Tibial artery (tissue), 4 donors: ENCODE measurements around the gene PTGIS.

Source experiments
- DNase-seq, 2 donors: peaks; one replicate each; pipeline ENCODE4 v3.0.0-alpha.2; 2019
- H3K27ac ChIP-seq, 2 donors: fragments of 200-600 bp; sonication (generic) in 1 of 2; 1 replicate in 1 of 2; 2 replicates in 1 of 2; pipeline ENCODE4 v1.5.1; 2018 to 2019; ENCODE audit warnings: mild to moderate bottlenecking in 1 of 2
- H3K27me3 ChIP-seq, 2 donors: fragments of 200-600 bp; sonication (generic) in 1 of 2; one replicate each; pipeline versions ENCODE4 v1.5.1 to v1.6.0; 2016 to 2019
- H3K36me3 ChIP-seq, 3 donors: fragments of 200-600 bp; sonication (generic) in 2 of 3; one replicate each; pipeline ENCODE4 v1.5.1; 2016 to 2019; ENCODE audit warnings: mild to moderate bottlenecking in 2 of 3
- H3K4me1 ChIP-seq, 4 donors: fragments of 200-600 bp; sonication (generic) in 2 of 4; 1 replicate in 3 of 4; 2 replicates in 1 of 4; pipeline ENCODE4 v1.5.1; 2016 to 2019
- H3K4me3 ChIP-seq, 2 donors: fragments of 200-600 bp; sonication (generic) in 1 of 2; 1 replicate in 1 of 2; 2 replicates in 1 of 2; pipeline ENCODE4 v1.5.1; 2018 to 2019; ENCODE audit warnings: mild to moderate bottlenecking in 2 of 2
- H3K9me3 ChIP-seq, 3 donors: fragments of 200-600 bp; sonication (generic) in 1 of 3; one replicate each; pipeline ENCODE4 v1.5.1; 2016 to 2019
- intact Hi-C: fragments of 100-400 bp; cut with DNase I; formaldehyde crosslinking; loops from one replicate; pipeline ENCODE4 v1.15.0; 2023; ENCODE audit warnings: low total_unique reads
- TF ChIP-seq, protein P1 (sequence below), 2 experiments: fragments of 200-600 bp in 1 of 2; fragments of 450-650 bp in 1 of 2; IDR thresholded peaks; one replicate each; pipeline ENCODE4 v1.5.1; 2017 to 2019; ENCODE audit warnings: antibody characterized with exemption in 2 of 2, mild to moderate bottlenecking in 1 of 2, moderate library complexity in 1 of 2

The PTGIS gene

DNA sequence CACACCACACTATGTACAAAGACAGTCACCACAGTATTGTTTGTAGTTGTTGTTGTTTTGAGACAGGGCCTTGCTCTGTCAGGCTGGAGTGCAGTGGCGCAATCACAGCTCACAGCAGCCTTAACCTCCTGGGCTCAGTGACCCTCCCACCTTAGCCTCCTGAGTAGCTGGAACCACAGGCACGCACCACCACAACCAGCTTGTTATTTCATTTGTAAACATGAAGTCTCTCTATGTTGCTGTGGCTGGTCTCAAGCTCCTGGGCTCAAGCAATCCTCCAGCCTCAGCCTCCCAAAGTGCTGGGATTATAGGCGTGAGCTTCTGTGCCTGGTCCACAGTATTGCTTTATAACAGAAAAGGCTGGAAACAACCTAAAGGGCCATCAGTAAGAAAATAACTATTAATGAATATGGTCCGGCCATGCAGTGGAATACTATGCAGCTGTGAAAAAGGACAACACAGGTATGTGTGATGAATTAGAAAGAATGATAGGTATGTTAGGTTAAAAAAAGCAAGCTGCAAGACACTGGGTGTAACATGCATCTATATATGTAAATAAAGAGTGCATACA lies 30.0 kb upstream of the PTGIS start:
- Histone ChIP-seq H3K4me1 (peaks cover 5 to 40% (median 17%) of the 10 kb centered on the region in 4 donors), H3K27me3 (no peaks in the 10 kb centered on the region), H3K27ac (no peak overlapping the region), H3K36me3 (no peaks in the 10 kb centered on the region), H3K4me3 (no peak overlapping the region), H3K9me3 (no peaks in the 10 kb centered on the region)
- intact Hi-C loops, result no loop called here
- DNase-seq, result no peak
- TF ChIP-seq, protein P1, sequence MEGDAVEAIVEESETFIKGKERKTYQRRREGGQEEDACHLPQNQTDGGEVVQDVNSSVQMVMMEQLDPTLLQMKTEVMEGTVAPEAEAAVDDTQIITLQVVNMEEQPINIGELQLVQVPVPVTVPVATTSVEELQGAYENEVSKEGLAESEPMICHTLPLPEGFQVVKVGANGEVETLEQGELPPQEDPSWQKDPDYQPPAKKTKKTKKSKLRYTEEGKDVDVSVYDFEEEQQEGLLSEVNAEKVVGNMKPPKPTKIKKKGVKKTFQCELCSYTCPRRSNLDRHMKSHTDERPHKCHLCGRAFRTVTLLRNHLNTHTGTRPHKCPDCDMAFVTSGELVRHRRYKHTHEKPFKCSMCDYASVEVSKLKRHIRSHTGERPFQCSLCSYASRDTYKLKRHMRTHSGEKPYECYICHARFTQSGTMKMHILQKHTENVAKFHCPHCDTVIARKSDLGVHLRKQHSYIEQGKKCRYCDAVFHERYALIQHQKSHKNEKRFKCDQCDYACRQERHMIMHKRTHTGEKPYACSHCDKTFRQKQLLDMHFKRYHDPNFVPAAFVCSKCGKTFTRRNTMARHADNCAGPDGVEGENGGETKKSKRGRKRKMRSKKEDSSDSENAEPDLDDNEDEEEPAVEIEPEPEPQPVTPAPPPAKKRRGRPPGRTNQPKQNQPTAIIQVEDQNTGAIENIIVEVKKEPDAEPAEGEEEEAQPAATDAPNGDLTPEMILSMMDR (IDR thresholded peaks at IDR 0.05), result no peak

DNA sequence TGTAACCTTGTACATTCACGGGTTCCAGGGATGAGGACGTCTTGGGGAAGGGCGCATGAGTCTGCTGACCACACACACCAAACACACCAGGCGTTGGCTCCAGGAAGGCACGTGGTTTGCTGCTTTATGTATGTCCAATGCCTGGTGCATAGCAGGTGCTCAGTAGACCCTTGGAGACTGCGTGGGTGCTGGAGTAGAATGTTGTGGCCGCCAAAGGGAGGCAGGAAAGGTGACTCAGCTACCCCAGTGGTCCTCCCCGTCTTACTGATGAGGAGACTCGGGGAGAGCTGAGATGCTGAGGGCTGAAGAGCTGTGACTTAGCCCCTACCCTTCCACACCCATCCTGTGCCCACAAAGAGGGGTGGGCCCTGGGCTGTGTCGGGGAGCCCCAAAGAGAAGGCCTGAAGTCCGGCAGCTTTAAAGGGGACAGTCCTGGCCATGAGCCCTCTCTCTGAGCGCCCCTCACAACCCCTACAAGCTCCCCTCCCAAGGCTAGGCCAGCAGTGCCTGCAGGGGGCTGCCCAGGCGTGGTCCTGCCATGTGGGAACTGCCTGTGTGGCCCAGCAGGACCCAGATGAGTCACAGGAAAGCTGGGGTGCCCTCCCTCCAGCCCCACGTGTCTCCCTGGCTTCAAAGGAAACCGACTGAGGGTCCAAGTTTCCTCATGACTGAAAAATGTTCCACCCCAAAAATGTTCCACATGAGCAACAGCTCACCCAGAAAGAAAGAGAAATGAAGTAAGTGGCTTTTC lies 28.0 kb upstream of the PTGIS start:
- DNase-seq, result peak; percentile 65 to 84
- intact Hi-C loops, result no loop called here
- TF ChIP-seq, protein P1 (IDR thresholded peaks at IDR 0.05), result no peak
- Histone ChIP-seq H3K27me3 (no peaks in the 10 kb centered on the region), H3K36me3 (no peaks in the 10 kb centered on the region), H3K9me3 (no peaks in the 10 kb centered on the region), H3K27ac (peak overlapping the region; percentile 99 to 100), H3K4me3 (no peak overlapping the region), H3K4me1 (peaks cover 5 to 44% (median 22%) of the 10 kb centered on the region in 4 donors)

DNA sequence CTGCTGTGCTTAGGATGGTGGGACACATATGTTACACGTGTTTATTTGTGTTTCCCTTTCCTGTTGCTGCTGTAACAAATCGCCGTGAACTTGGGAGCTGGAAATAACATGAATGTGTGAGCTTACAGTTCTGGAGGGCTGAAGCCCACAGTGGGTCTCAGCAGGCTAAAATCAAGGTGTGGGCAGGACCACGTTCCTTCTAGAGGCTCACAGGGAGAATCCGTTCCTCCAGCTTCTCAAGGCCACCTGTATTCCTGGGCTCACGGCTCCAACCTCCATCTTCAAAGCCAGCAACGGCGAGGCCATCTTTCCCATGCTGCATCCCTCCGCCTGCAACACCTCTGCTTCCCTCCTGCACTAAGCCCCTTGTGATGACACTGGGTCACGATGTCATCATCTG lies 27.4 kb upstream of the PTGIS start:
- H3K4me3 ChIP-seq, result no peak overlapping the region
- no peaks in the 10 kb centered on the region for H3K27me3 ChIP-seq
- H3K27ac ChIP-seq, result peak overlapping the region; percentile 99 to 100
- H3K4me1 ChIP-seq, result peaks cover 5 to 51% (median 26%) of the 10 kb centered on the region in 4 donors
- H3K9me3 ChIP-seq, result no peaks in the 10 kb centered on the region
- TF ChIP-seq, protein P1 (IDR thresholded peaks at IDR 0.05), result no peak
- no peaks in the 10 kb centered on the region for H3K36me3 ChIP-seq
- no peak for DNase-seq
- intact Hi-C loops, result no loop called here

DNA sequence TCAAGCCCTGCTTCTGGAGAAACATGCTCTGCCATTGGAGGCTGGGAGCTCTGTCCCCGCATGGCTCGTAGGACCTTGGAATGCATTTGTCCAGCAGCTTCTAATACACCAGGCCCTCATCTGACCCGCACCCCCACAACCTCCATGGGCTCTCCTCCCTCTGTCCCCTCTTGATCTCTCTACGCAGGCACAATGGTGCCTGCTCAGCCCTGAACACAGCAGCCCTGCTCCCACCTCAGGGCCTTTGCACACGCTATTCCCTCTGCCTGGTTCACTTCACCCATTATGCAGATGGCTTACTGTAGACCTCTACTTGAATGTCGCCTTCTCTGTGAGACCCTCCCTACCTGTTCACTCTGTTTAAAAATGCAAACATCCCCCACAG lies 27.0 kb upstream of the PTGIS start:
- no peak overlapping the region for H3K4me3 ChIP-seq
- no peak for DNase-seq
- no peaks in the 10 kb centered on the region for H3K36me3 ChIP-seq
- H3K27me3 ChIP-seq, result no peaks in the 10 kb centered on the region
- intact Hi-C loops, result no loop called here
- no peaks in the 10 kb centered on the region for H3K9me3 ChIP-seq
- peak overlapping the region; percentile 99 to 100 for H3K27ac ChIP-seq
- TF ChIP-seq, protein P1 (IDR thresholded peaks at IDR 0.05), result no peak
- peaks cover 5 to 55% (median 30%) of the 10 kb centered on the region in 4 donors for H3K4me1 ChIP-seq

DNA sequence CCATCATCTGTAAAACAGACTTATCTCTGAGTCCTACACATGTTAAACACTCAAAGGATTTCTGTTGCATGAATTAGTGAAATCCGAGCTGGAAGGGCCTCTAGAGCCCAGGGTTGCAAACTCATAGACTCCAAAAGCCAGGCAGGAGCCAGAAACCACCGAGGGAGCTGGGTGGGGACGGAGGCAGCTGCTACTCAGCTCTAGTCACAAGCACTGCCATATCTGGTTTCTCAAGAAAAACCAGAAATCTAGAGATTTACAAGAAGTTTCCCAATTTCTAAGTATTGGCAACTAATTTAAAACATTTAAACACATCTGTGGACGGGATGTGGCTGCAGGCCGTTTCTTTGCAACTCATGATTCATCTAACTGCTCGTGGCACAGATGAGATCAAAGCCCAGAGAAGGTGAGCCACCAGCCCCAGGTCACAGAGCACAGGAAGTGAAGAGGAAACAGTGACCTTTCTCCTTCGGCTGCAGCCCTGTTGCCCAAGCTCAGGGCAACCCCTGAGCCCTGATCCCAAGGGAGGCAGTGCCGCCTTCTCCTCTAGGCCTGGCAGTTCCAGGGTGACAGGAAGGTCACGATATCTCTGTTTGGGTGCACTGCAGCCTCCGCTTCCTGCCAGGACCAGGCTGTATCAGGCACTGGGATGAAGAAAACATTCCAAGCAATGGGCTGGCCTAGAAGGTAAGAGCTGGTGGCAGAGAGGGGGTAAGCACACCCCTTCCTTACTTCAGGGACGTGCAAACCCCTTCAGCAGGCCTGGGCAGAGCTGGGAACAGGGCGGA lies 26.4 kb upstream of the PTGIS start:
- Histone ChIP-seq H3K27me3 (no peaks in the 10 kb centered on the region), H3K4me3 (no peak overlapping the region), H3K9me3 (no peaks in the 10 kb centered on the region), H3K36me3 (no peaks in the 10 kb centered on the region), H3K27ac (peak overlapping the region; percentile 99 to 100), H3K4me1 (peaks cover 5 to 61% (median 30%) of the 10 kb centered on the region in 4 donors)
- intact Hi-C loops, result no loop called here
- peak; percentile 89 to 90 for DNase-seq
- TF ChIP-seq, protein P1 (IDR thresholded peaks at IDR 0.05), result no peak
